Measurements from ENCODE around the gene HEPACAM. TPM values are rescaled to one million over a fixed set of nuclear protein-coding genes. Genes with fewer than 3 reads are reported as not detected.

HEPACAM gene
- total and polyA plus RNA-seq, 5 experiments from 2014 or later = not detected

- Mint-ChIP-seq H3K36me3 (no peaks in the 10 kb centered on the region), H3K27me3 (peaks cover 0 to 11% (median 0%) of the 10 kb centered on the region in 5 donors), H3K4me3 (peak within 1 kb of the TSS in 8 of 10 donors; percentile 24 to 83 (median 44)), H3K4me1 (peaks cover 19 to 31% (median 24%) of the 10 kb centered on the region in 4 donors), H3K9me3 (no peaks in the 10 kb centered on the region), H3K27ac (peak within 1 kb of the TSS in 6 of 10 donors; percentile 11 to 85 (median 52))
- no peak for DNase-seq
- POLR2A ChIA-PET = interaction anchor here (3.4 kb wide), 1 partner anchor 35 kb away, joined by 32 read pairs; the partner anchor contains the start of gene CCDC15
- ATAC-seq = no peak
Measured at GRCh38 chr11:124918950-124919349, 16.9 kb downstream of the HEPACAM start, which contains the start of gene HEPN1. HEPN1 (plus strand) TSS chr11:124919250.

GRCh38 chr11:124917115-124917637 is 18.7 kb downstream of the HEPACAM start:
- H3K27ac Mint-ChIP-seq = peak overlapping the region in 2 of 10 donors; percentile 9 to 47
- POLR2A ChIA-PET = interaction anchor here (1.4 kb wide), 1 partner anchor 194 kb away, joined by 6 read pairs; the partner anchor contains the start of gene TMEM218

GRCh38 chr11:124916370-124916710 is 19.5 kb downstream of the HEPACAM start:
- Mint-ChIP-seq H3K4me1 (peaks cover 0 to 8% (median 5%) of the 10 kb centered on the region in 4 donors), H3K9me3 (peaks cover 0 to 13% (median 7%) of the 10 kb centered on the region in 9 donors), H3K27me3 (peaks cover 0 to 14% (median 0%) of the 10 kb centered on the region in 5 donors), H3K27ac (no peak overlapping the region), H3K4me3 (no peak overlapping the region), H3K36me3 (peaks cover 0 to 7% (median 6%) of the 10 kb centered on the region in 3 donors)
- DNase-seq (no peak), ATAC-seq (no peak)
- POLR2A ChIA-PET = interaction anchor here (0.9 to 1.4 kb wide), 2 partner anchors 37 to 195 kb away, joined by 6 to 7 read pairs; partner anchors contain the start of genes CCDC15 and TMEM218

More at GRCh38 chr11:124917115-124917637, 18.7 kb downstream of the HEPACAM start:
- no peak for ATAC-seq
- Mint-ChIP-seq H3K4me3 (no peak overlapping the region), H3K36me3 (peaks cover 0 to under 1% (median 0%) of the 10 kb centered on the region in 3 donors), H3K27me3 (peaks cover 0 to 11% (median 0%) of the 10 kb centered on the region in 5 donors), H3K9me3 (peaks cover 0 to 6% (median 0%) of the 10 kb centered on the region in 9 donors), H3K4me1 (peaks cover under 1 to 13% (median 10%) of the 10 kb centered on the region in 4 donors)
- DNase-seq = no peak

- H3K4me3 Mint-ChIP-seq = no peak overlapping the region
- H3K4me1 Mint-ChIP-seq = peaks cover 0 to 8% (median 4%) of the 10 kb centered on the region in 4 donors
- POLR2A ChIA-PET = interaction anchor here (0.9 to 1.4 kb wide), 2 partner anchors 38 to 196 kb away, joined by 6 to 7 read pairs; partner anchors contain the start of genes CCDC15 and TMEM218
- DNase-seq (peak in 1 of 10 donors; percentile 24), ATAC-seq (peak in 1 of 2 donors; percentile 26)
- H3K9me3 Mint-ChIP-seq = peaks cover 0 to 13% (median 7%) of the 10 kb centered on the region in 9 donors
- peak overlapping the region in 1 of 10 donors; percentile 27 for H3K27ac Mint-ChIP-seq
- H3K27me3 Mint-ChIP-seq = peaks cover 0 to 14% (median 0%) of the 10 kb centered on the region in 5 donors
- peaks cover 0 to 7% (median 6%) of the 10 kb centered on the region in 3 donors for H3K36me3 Mint-ChIP-seq
Measured at GRCh38 chr11:124915541-124916369, 20.1 kb downstream of the HEPACAM start.

- Mint-ChIP-seq H3K4me1 (peaks cover 0 to 5% (median 4%) of the 10 kb centered on the region in 4 donors), H3K36me3 (no peaks in the 10 kb centered on the region), H3K27ac (no peak overlapping the region), H3K9me3 (no peaks in the 10 kb centered on the region), H3K4me3 (no peak overlapping the region), H3K27me3 (peaks cover 10 to 30% (median 17%) of the 10 kb centered on the region in 5 donors)
- POLR2A ChIA-PET = interaction anchor here (0.6 kb wide), 1 partner anchor 24 kb away, joined by 4 read pairs; no protein-coding TSS in a partner anchor
- DNase-seq (no peak), ATAC-seq (no peak)
Measured at GRCh38 chr11:124902616-124903015, 33.2 kb downstream of the HEPACAM start.

- Mint-ChIP-seq H3K36me3 (no peaks in the 10 kb centered on the region), H3K4me3 (no peak overlapping the region), H3K4me1 (peaks cover 0 to 10% (median 8%) of the 10 kb centered on the region in 4 donors), H3K27ac (no peak overlapping the region), H3K9me3 (no peaks in the 10 kb centered on the region), H3K27me3 (peaks cover 10 to 30% (median 11%) of the 10 kb centered on the region in 5 donors)
- no peak for DNase-seq
- POLR2A ChIA-PET = no interaction called here
- no peak for ATAC-seq
Measured at GRCh38 chr11:124900464-124900863, 35.4 kb downstream of the HEPACAM start.

- ATAC-seq (no peak), DNase-seq (no peak)
- no peaks in the 10 kb centered on the region for H3K36me3 Mint-ChIP-seq
- peaks cover 8 to 23% (median 11%) of the 10 kb centered on the region in 5 donors for H3K27me3 Mint-ChIP-seq
- POLR2A ChIA-PET = no interaction called here
- H3K9me3 Mint-ChIP-seq = no peaks in the 10 kb centered on the region
- H3K4me1 Mint-ChIP-seq = peaks cover 0 to 13% (median 8%) of the 10 kb centered on the region in 4 donors
- H3K27ac Mint-ChIP-seq = peak overlapping the region in 1 of 10 donors; percentile 26
- no peak overlapping the region for H3K4me3 Mint-ChIP-seq
Measured at GRCh38 chr11:124899383-124900145, 36.3 kb downstream of the HEPACAM start.

- no peaks in the 10 kb centered on the region for H3K36me3 Mint-ChIP-seq
- H3K27me3 Mint-ChIP-seq = peaks cover 8 to 20% (median 11%) of the 10 kb centered on the region in 5 donors
- no peak for DNase-seq
- no peaks in the 10 kb centered on the region for H3K9me3 Mint-ChIP-seq
- no peak for ATAC-seq
- POLR2A ChIA-PET = no interaction called here
- H3K27ac Mint-ChIP-seq = peak overlapping the region in 2 of 10 donors; percentile 1 to 43
- no peak overlapping the region for H3K4me3 Mint-ChIP-seq
- H3K4me1 Mint-ChIP-seq = peaks cover 0 to 13% (median 8%) of the 10 kb centered on the region in 4 donors
Measured at GRCh38 chr11:124898711-124899110, 37.1 kb downstream of the HEPACAM start.

- Mint-ChIP-seq H3K27ac (peak overlapping the region in 3 of 10 donors; percentile 1 to 87 (median 49)), H3K9me3 (no peaks in the 10 kb centered on the region), H3K36me3 (no peaks in the 10 kb centered on the region), H3K4me1 (peaks cover under 1 to 14% (median 9%) of the 10 kb centered on the region in 4 donors), H3K4me3 (no peak overlapping the region), H3K27me3 (peaks cover 8 to 20% (median 11%) of the 10 kb centered on the region in 5 donors)
- ATAC-seq (no peak), DNase-seq (no peak)
- POLR2A ChIA-PET = no interaction called here
Measured at GRCh38 chr11:124898263-124898680, 37.6 kb downstream of the HEPACAM start.

GRCh38 chr11:124897674-124898262 is 38.1 kb downstream of the HEPACAM start, which contains the start of gene ROBO4:
ROBO4 (minus strand) TSS chr11:124897865; CDS start chr11:124897795, 70 bp downstream.
- peaks cover 8 to 20% (median 11%) of the 10 kb centered on the region in 5 donors for H3K27me3 Mint-ChIP-seq
- H3K27ac Mint-ChIP-seq = peak within 1 kb of the TSS in 4 of 10 donors; percentile 10 to 87 (median 51)
- H3K9me3 Mint-ChIP-seq = no peaks in the 10 kb centered on the region
- ATAC-seq (no peak), DNase-seq (no peak)
- H3K4me1 Mint-ChIP-seq = peaks cover 5 to 17% (median 10%) of the 10 kb centered on the region in 4 donors
- POLR2A ChIA-PET = no interaction called here
- no peaks in the 10 kb centered on the region for H3K36me3 Mint-ChIP-seq
- H3K4me3 Mint-ChIP-seq = no peak within 1 kb of the TSS

- H3K4me1 Mint-ChIP-seq = peaks cover 7 to 17% (median 10%) of the 10 kb centered on the region in 4 donors
- POLR2A ChIA-PET = no interaction called here
- peaks cover 8 to 20% (median 11%) of the 10 kb centered on the region in 5 donors for H3K27me3 Mint-ChIP-seq
- ATAC-seq = no peak
- DNase-seq = no peak
- H3K36me3 Mint-ChIP-seq = no peaks in the 10 kb centered on the region
- H3K27ac Mint-ChIP-seq = no peak overlapping the region
- no peaks in the 10 kb centered on the region for H3K9me3 Mint-ChIP-seq
- H3K4me3 Mint-ChIP-seq = no peak overlapping the region
Measured at GRCh38 chr11:124896821-124897391, 38.9 kb downstream of the HEPACAM start.

All from naive thymus-derived CD8-positive, alpha-beta T cell (primary cell).